Upper lobe of left lung (tissue), 6 donors: ENCODE data around the gene GOLGA3. TPM values are rescaled to one million over a fixed set of nuclear protein-coding genes. Genes with fewer than 3 reads are reported as not detected.

ENCODE experiments used
- ATAC-seq, 2 donors: fragments of 200-7000 bp; cut with Tn5 transposase; one replicate each; pipeline ENCODE4 v1.9.1; 2022; ENCODE audit warnings: mild to moderate bottlenecking in 2 of 2, moderate library complexity in 2 of 2; ENCODE audit not compliant: low FRiP score in 2 of 2
- DNase-seq, 2 donors: peaks; one replicate each; pipeline ENCODE4 v3.0.0-alpha.2; 2019 to 2020
- H3K27ac ChIP-seq, 4 donors: fragments of 200-600 bp; sonication (generic); one replicate each; pipeline ENCODE4 v1.5.1; 2016 to 2019
- H3K27me3 ChIP-seq, 4 donors: fragments of 200-600 bp; sonication (generic); one replicate each; pipeline ENCODE4 v1.5.1; 2017 to 2019
- H3K36me3 ChIP-seq, 4 donors: fragments of 200-600 bp; sonication (generic); one replicate each; pipeline ENCODE4 v1.5.1; 2016 to 2019
- H3K4me1 ChIP-seq, 4 donors: fragments of 200-600 bp; sonication (generic); one replicate each; pipeline ENCODE4 v1.5.1; 2018 to 2019
- H3K4me3 ChIP-seq, 4 donors: fragments of 200-600 bp; sonication (generic); one replicate each; pipeline ENCODE4 v1.5.1; 2017 to 2019; ENCODE audit warnings: mild to moderate bottlenecking in 2 of 4, moderate library complexity in 1 of 4
- H3K9me3 ChIP-seq, 4 donors: fragments of 200-600 bp; sonication (generic); one replicate each; pipeline ENCODE4 v1.5.1; 2018 to 2019
- CTCF ChIP-seq, 6 experiments: fragments of 450-650 bp in 4 of 6; fragments of 200-600 bp in 2 of 6; sonication (generic) in 2 of 6; IDR thresholded peaks; one replicate each; pipeline ENCODE4 v1.5.1; 2016 to 2019; ENCODE audit warnings: antibody characterized with exemption in 6 of 6
- EP300 ChIP-seq, 4 donors: sonication (generic); formaldehyde crosslinking; IDR thresholded peaks; one replicate each; pipeline ENCODE4 v1.5.1; 2017; ENCODE audit warnings: antibody characterized with exemption in 4 of 4, control low read depth in 2 of 4
- POLR2A ChIP-seq, 4 donors: fragments of 450-650 bp; IDR thresholded peaks; one replicate each; pipeline ENCODE4 v1.5.1; 2016 to 2017; ENCODE audit warnings: antibody characterized with exemption in 4 of 4, mild to moderate bottlenecking in 2 of 4
- POLR2AphosphoS5 ChIP-seq, 2 donors: sonication (generic); formaldehyde crosslinking; IDR thresholded peaks; one replicate each; pipeline ENCODE4 v1.5.1; 2017; ENCODE audit warnings: antibody characterized with exemption in 2 of 2
- WGBS, 2 donors: methylation state at CpG; one replicate each; pipeline ENCODE4 v1.1.5; 2017 to 2018; 5-methylcytosine and 5-hydroxymethylcytosine counted together
- total RNA-seq, 6 donors: library from RNA; depleted of rRNA in 4 of 6; stranded (reverse); fragments of >200 nt in 4 of 6; gene quantifications; one replicate each; pipeline versions ENCODE4 v1.1.0 to v1.2.1, GENCODE V29; 2016 to 2021
- donor health status: DM: no; HTN: no; CAD: no; lungs with moderate emphysema.
- donor health status: DM: no; HTN: yes; CAD: no; lungs with severe emphysema.

GOLGA3 gene
- total RNA-seq, 6 donors from 2014 or later, result 53.8 to 116 (median 77.9) TPM

GRCh38 chr12:132824053-132824452 is 4.6 kb downstream of the GOLGA3 start:
- Histone ChIP-seq H3K9me3 (peaks cover 0 to 3% (median 0%) of the 10 kb centered on the region in 4 donors), H3K4me3 (no peak overlapping the region), H3K27me3 (peaks cover 0 to 4% (median 0%) of the 10 kb centered on the region in 4 donors), H3K27ac (no peak overlapping the region), H3K4me1 (peaks cover 13 to 32% (median 16%) of the 10 kb centered on the region in 4 donors), H3K36me3 (peaks cover 14 to 72% (median 52%) of the 10 kb centered on the region in 4 donors)
- no peak for TF ChIP-seq POLR2AphosphoS5 (IDR thresholded peaks at IDR 0.05)
- TF ChIP-seq POLR2A (IDR thresholded peaks at IDR 0.05), result no peak
- no peak for TF ChIP-seq CTCF (IDR thresholded peaks at IDR 0.05)
- no peak for TF ChIP-seq EP300 (IDR thresholded peaks at IDR 0.05)
- DNase-seq (no peak), ATAC-seq (no peak)
- whole genome bisulfite sequencing, 2 donors, result 91 to 93% methylated on average over 6 to 7 of the region's 7 CpGs

GRCh38 chr12:132818562-132818961 is 10.1 kb downstream of the GOLGA3 start:
- TF ChIP-seq CTCF (IDR thresholded peaks at IDR 0.05) (no peak), EP300 (IDR thresholded peaks at IDR 0.05) (no peak), POLR2A (IDR thresholded peaks at IDR 0.05) (no peak), POLR2AphosphoS5 (IDR thresholded peaks at IDR 0.05) (no peak)
- peaks cover 44 to 82% (median 71%) of the 10 kb centered on the region in 4 donors for H3K36me3 ChIP-seq
- no peak overlapping the region for H3K27ac ChIP-seq
- 92 to 95% methylated on average over 8 of the region's 8 CpGs for WGBS, 2 donors
- no peak for ATAC-seq
- H3K4me1 ChIP-seq, result no peaks in the 10 kb centered on the region
- H3K27me3 ChIP-seq, result no peaks in the 10 kb centered on the region
- no peak overlapping the region for H3K4me3 ChIP-seq
- DNase-seq, result no peak
- H3K9me3 ChIP-seq, result no peaks in the 10 kb centered on the region

- 95 to 98% methylated on average over 21 of the region's 21 CpGs for WGBS, 2 donors
- no peak overlapping the region for H3K27ac ChIP-seq
- TF ChIP-seq EP300 (IDR thresholded peaks at IDR 0.05) (no peak), POLR2AphosphoS5 (IDR thresholded peaks at IDR 0.05) (no peak), POLR2A (IDR thresholded peaks at IDR 0.05) (no peak), CTCF (IDR thresholded peaks at IDR 0.05) (no peak)
- H3K27me3 ChIP-seq, result no peaks in the 10 kb centered on the region
- no peaks in the 10 kb centered on the region for H3K4me1 ChIP-seq
- H3K9me3 ChIP-seq, result no peaks in the 10 kb centered on the region
- no peak overlapping the region for H3K4me3 ChIP-seq
- H3K36me3 ChIP-seq, result peaks cover 39 to 86% (median 71%) of the 10 kb centered on the region in 4 donors
- no peak for DNase-seq
- ATAC-seq, result no peak
These were observed 14.4 kb downstream of the GOLGA3 start for GRCh38 chr12:132814232-132814631.

- no peaks in the 10 kb centered on the region for H3K4me1 ChIP-seq
- no peaks in the 10 kb centered on the region for H3K27me3 ChIP-seq
- H3K36me3 ChIP-seq, result peaks cover 32 to 86% (median 68%) of the 10 kb centered on the region in 4 donors
- WGBS, 2 donors, result 94% methylated on average over 6 of the region's 6 CpGs
- no peak overlapping the region for H3K27ac ChIP-seq
- TF ChIP-seq EP300 (IDR thresholded peaks at IDR 0.05), result no peak
- no peak for TF ChIP-seq POLR2A (IDR thresholded peaks at IDR 0.05)
- no peak for TF ChIP-seq POLR2AphosphoS5 (IDR thresholded peaks at IDR 0.05)
- no peak overlapping the region for H3K4me3 ChIP-seq
- DNase-seq, result no peak
- no peaks in the 10 kb centered on the region for H3K9me3 ChIP-seq
- ATAC-seq, result no peak
These were observed 15.2 kb downstream of the GOLGA3 start for GRCh38 chr12:132813443-132813842.

- Histone ChIP-seq H3K27me3 (no peaks in the 10 kb centered on the region), H3K4me3 (no peak overlapping the region), H3K4me1 (no peaks in the 10 kb centered on the region), H3K9me3 (no peaks in the 10 kb centered on the region), H3K36me3 (peaks cover 33 to 87% (median 71%) of the 10 kb centered on the region in 4 donors), H3K27ac (no peak overlapping the region)
- peak in 1 of 2 donors; percentile 46 for ATAC-seq
- whole genome bisulfite sequencing, 2 donors, result 89 to 92% methylated on average over 7 to 8 of the region's 8 CpGs
- DNase-seq, result no peak
- TF ChIP-seq POLR2A (IDR thresholded peaks at IDR 0.05) (no peak), EP300 (IDR thresholded peaks at IDR 0.05) (no peak), CTCF (IDR thresholded peaks at IDR 0.05) (no peak), POLR2AphosphoS5 (IDR thresholded peaks at IDR 0.05) (no peak)
These were observed 15.9 kb downstream of the GOLGA3 start for GRCh38 chr12:132812631-132813305.
